Keratinocyte (primary cell): Measurements from ENCODE around the gene PRKAR1B. TPM values are rescaled to one million over a fixed set of nuclear protein-coding genes. Genes with fewer than 3 reads are reported as not detected.

Experiments used
- DNase-seq: peaks from one replicate; pipeline ENCODE4 v3.0.0-alpha.2; 2011; ENCODE audit warnings: low read depth, missing footprints, low spot score
- FAIRE-seq: peaks from 2 replicates; lab custom pipeline; 2011; peaks lifted over from hg19 to GRCh38; lab: Jason Lieb, UNC
- H2AFZ ChIP-seq: 2 replicates; pipeline ENCODE4 v1.6.0; 2012; ENCODE audit warnings: low read length, control low read depth, inconsistent platforms; ENCODE audit not compliant: control insufficient read depth
- H3K27ac ChIP-seq: 2 replicates; pipeline ENCODE4 v1.5.1; 2011; ENCODE audit warnings: low read length; ENCODE audit not compliant: control insufficient read depth, insufficient read depth
- H3K27me3 ChIP-seq: 3 replicates; pipeline ENCODE4 v1.6.0; 2011; ENCODE audit warnings: low read length; ENCODE audit not compliant: control insufficient read depth, insufficient read depth; ENCODE audit errors: extremely low read depth
- H3K36me3 ChIP-seq, 2 experiments: 2 replicates in 1 of 2; 3 replicates in 1 of 2; pipeline ENCODE4 v1.5.1; 2011; ENCODE audit warnings: low read length in 2 of 2, mild to moderate bottlenecking in 1 of 2; ENCODE audit not compliant: control insufficient read depth in 2 of 2, insufficient read depth in 2 of 2; ENCODE audit errors: extremely low read depth in 1 of 2
- H3K4me1 ChIP-seq: 3 replicates; pipeline ENCODE4 v1.5.1; 2011; ENCODE audit warnings: low read length; ENCODE audit not compliant: control insufficient read depth, insufficient read depth; ENCODE audit errors: extremely low read depth
- H3K4me2 ChIP-seq: 3 replicates; pipeline ENCODE4 v1.6.0; 2011; ENCODE audit warnings: low read depth, low read length; ENCODE audit not compliant: control insufficient read depth, insufficient read depth; ENCODE audit errors: extremely low read depth
- H3K4me3 ChIP-seq, 3 experiments: fragments of 200-600 bp in 1 of 3; sonication (generic) in 1 of 3; 2 replicates in 2 of 3; 3 replicates in 1 of 3; pipeline ENCODE4 v1.5.1; 2011 to 2016; ENCODE audit warnings: low read length in 3 of 3, mild to moderate bottlenecking in 3 of 3, control low read depth in 2 of 3, inconsistent platforms in 1 of 3, low read depth in 1 of 3, mixed read lengths in 1 of 3, mixed run types in 1 of 3, moderate library complexity in 1 of 3; ENCODE audit not compliant: control insufficient read depth in 2 of 3, insufficient read depth in 2 of 3; ENCODE audit errors: extremely low read depth in 1 of 3
- H3K79me2 ChIP-seq: 2 replicates; pipeline ENCODE4 v1.6.0; 2012; ENCODE audit warnings: low read length; ENCODE audit not compliant: control insufficient read depth, insufficient read depth
- H3K9ac ChIP-seq: 3 replicates; pipeline ENCODE4 v1.6.0; 2011; ENCODE audit warnings: low read length; ENCODE audit not compliant: control insufficient read depth, insufficient read depth; ENCODE audit errors: extremely low read depth
- H3K9me1 ChIP-seq: 3 replicates; pipeline ENCODE4 v1.6.0; 2011; ENCODE audit warnings: low read length; ENCODE audit not compliant: control insufficient read depth, insufficient read depth; ENCODE audit errors: extremely low read depth
- H3K9me3 ChIP-seq: 2 replicates; pipeline ENCODE4 v1.5.1; 2012; ENCODE audit warnings: low read depth, low read length; ENCODE audit not compliant: control insufficient read depth
- H4K20me1 ChIP-seq: 3 replicates; pipeline ENCODE4 v1.6.0; 2011; ENCODE audit warnings: low read length; ENCODE audit not compliant: control insufficient read depth, insufficient read depth; ENCODE audit errors: extremely low read depth
- CTCF ChIP-seq, 3 experiments: IDR thresholded peaks in 1 of 3; conservative IDR thresholded peaks in 1 of 3; optimal IDR thresholded peaks in 1 of 3; 2 replicates in 2 of 3; 3 replicates in 1 of 3; pipeline versions ENCODE3 to v1.5.1; 2011; ENCODE audit warnings: low read length in 3 of 3, mild to moderate bottlenecking in 3 of 3, moderate library complexity in 2 of 3, control low read depth in 1 of 3, inconsistent platforms in 1 of 3; ENCODE audit not compliant: insufficient read depth in 2 of 3; ENCODE audit errors: extremely low read depth in 1 of 3
- EZH2 ChIP-seq: IDR thresholded peaks from one replicate; pipeline ENCODE4 v1.6.1; 2012; ENCODE audit warnings: inconsistent platforms, mild to moderate bottlenecking, low read length, moderate library complexity
- dilution Hi-C: fragments of 300-500 bp; cut with MboI; formaldehyde crosslinking; loops from one replicate; pipeline ENCODE4 v1.7.0; 2020; ENCODE audit warnings: low sequenced_read_pairs; ENCODE audit not compliant: extremely low pct_ligation_motif_present
- polyA plus RNA-seq, 5 experiments: library from polyadenylated mRNA; depleted of rRNA in 3 of 5; stranded (reverse) in 3 of 5; stranded (forward) in 1 of 5; unstranded in 1 of 5; fragments of >200 nt; gene quantifications; 1 replicate in 1 of 5; 2 replicates in 3 of 5; 3 replicates in 1 of 5; pipeline versions ENCODE4 v1.2.1 to v1.2.3, GENCODE V29; 2011 to 2012; ENCODE audit warnings: missing spikeins in 2 of 5, low read depth in 1 of 5, low replicate concordance in 1 of 5

Gene PRKAR1B
- polyA plus RNA-seq, 1 donor (not counting 4 experiments of a cell fraction or from before 2014, with no cell fraction given): 10.8 TPM

DNA sequence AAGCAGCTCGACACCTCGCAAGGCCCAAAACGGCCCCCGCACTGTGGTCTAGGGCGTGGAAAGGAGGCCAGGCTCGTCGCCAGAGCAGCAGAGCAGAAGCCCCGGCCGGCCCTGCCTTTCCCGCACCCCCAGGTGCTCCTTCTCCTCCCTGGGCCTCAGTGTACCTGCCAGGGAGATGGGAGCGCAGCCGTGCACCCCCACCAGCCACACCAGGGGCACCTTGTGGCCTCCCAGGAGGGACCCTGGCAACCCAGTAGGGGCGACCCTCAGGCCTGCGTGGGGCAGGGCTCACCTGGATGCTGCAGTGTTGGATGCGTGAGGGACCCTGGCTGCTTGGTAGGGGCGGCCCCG, 217.0 kb downstream of the PRKAR1B start:
- Histone ChIP-seq H2AFZ (no peak overlapping the region), H3K79me2 (peaks cover 61% of the 10 kb centered on the region), H3K27ac (no peak overlapping the region), H3K9me1 (no peaks in the 10 kb centered on the region), H3K4me3 (no peak overlapping the region), H4K20me1 (peaks cover 4% of the 10 kb centered on the region), H3K4me1 (peaks cover 39% of the 10 kb centered on the region), H3K27me3 (no peaks in the 10 kb centered on the region), H3K36me3 (peaks cover 27 to 36% of the 10 kb centered on the region in 2 experiments), H3K4me2 (no peak overlapping the region), H3K9ac (no peak overlapping the region), H3K9me3 (no peaks in the 10 kb centered on the region)
- FAIRE-seq (no peak), DNase-seq (no peak)
- TF ChIP-seq CTCF (optimal IDR thresholded peaks at IDR 0.05 in 1 of 3, IDR thresholded peaks at IDR 0.05 in 1 of 3, conservative IDR thresholded peaks at IDR 0.05 in 1 of 3; ENCODE audit: extremely low read depth in 1 of 3, insufficient read depth in 2 of 3, low read length in 3 of 3) (no peak), EZH2 (no peak)
- dilution Hi-C loops: no loop called here

DNA sequence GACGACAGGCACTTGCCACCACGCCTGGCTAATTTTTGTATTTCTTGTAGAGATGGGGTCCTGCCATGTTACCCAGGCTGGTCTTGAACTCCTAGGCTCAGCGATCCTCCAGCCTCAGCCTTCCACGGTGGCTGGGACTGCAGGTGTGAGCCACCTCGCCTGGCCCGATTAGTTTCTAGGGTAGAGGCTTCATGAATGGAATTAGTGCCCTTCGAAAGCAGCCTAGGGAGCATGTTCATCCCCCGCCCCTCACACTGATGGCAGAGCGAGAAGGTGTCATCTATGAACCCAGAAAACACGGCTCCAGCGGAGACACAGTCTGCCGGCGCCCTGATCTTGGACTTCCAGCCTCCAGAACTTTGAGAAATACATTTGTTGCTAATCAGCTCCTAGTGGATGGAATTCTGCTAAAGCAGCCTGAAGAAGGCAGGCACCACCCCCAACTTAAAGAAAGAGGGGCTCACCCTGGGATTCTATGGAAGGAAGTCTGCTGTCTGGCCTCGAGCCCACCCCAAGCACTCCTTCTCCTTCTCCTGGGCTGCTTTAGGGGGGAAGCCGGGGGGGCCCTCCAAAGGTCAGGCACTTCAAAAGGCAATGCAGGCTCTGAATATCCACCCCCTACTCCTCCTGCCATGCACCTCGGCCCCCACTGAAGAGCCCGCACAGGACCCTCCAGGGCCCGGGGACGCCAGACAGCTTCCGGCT, 217.5 kb downstream of the PRKAR1B start:
- Histone ChIP-seq H3K27me3 (no peaks in the 10 kb centered on the region), H3K4me1 (peaks cover 33% of the 10 kb centered on the region), H3K9me1 (no peaks in the 10 kb centered on the region), H3K4me3 (no peak overlapping the region), H3K9me3 (no peaks in the 10 kb centered on the region), H3K36me3 (peaks cover 27 to 39% of the 10 kb centered on the region in 2 experiments), H3K4me2 (no peak overlapping the region), H2AFZ (no peak overlapping the region), H4K20me1 (peaks cover 4% of the 10 kb centered on the region), H3K79me2 (peaks cover 62% of the 10 kb centered on the region), H3K27ac (no peak overlapping the region), H3K9ac (no peak overlapping the region)
- FAIRE-seq: no peak
- no peak for DNase-seq
- no peak for TF ChIP-seq EZH2
- dilution Hi-C loops: no loop called here
